Mucosa of rectum (tissue), 2 donors: ENCODE measurements around the gene NME4.
A peak's percentile ranks its signal among the peaks of the same experiment; 100 is the strongest.

Experiments used
- H3K27ac ChIP-seq, 2 donors: one replicate each; pipeline ENCODE4 v1.7.0; 2013; ENCODE audit warnings: inconsistent platforms in 2 of 2, low read depth in 2 of 2, low read length in 2 of 2
- H3K27me3 ChIP-seq, 2 donors: one replicate each; pipeline ENCODE4 v1.7.0; 2013; ENCODE audit warnings: low read length in 2 of 2; ENCODE audit not compliant: control insufficient read depth in 2 of 2, insufficient read depth in 2 of 2
- H3K36me3 ChIP-seq, 2 donors: one replicate each; pipeline ENCODE4 v1.7.0; 2013; ENCODE audit warnings: low read length in 2 of 2; ENCODE audit not compliant: control insufficient read depth in 2 of 2, insufficient read depth in 2 of 2
- H3K4me1 ChIP-seq, 2 donors: one replicate each; pipeline ENCODE4 v1.7.0; 2013; ENCODE audit warnings: low read length in 2 of 2, mild to moderate bottlenecking in 1 of 2; ENCODE audit not compliant: control insufficient read depth in 2 of 2, insufficient read depth in 2 of 2
- H3K4me3 ChIP-seq, 2 donors: one replicate each; pipeline ENCODE4 v1.7.0; 2013; ENCODE audit warnings: low read length in 2 of 2
- H3K9ac ChIP-seq, 2 donors: one replicate each; pipeline ENCODE4 v1.7.0; 2013; ENCODE audit warnings: low read length in 2 of 2, low read depth in 1 of 2, mild to moderate bottlenecking in 1 of 2
- H3K9me3 ChIP-seq, 2 donors: one replicate each; pipeline ENCODE4 v1.7.0; 2013; ENCODE audit warnings: low read length in 2 of 2; ENCODE audit not compliant: control insufficient read depth in 2 of 2
- donor health status: healthy.
- donor health status: Normal muscosa, but diverticular disease.

The NME4 gene

DNA sequence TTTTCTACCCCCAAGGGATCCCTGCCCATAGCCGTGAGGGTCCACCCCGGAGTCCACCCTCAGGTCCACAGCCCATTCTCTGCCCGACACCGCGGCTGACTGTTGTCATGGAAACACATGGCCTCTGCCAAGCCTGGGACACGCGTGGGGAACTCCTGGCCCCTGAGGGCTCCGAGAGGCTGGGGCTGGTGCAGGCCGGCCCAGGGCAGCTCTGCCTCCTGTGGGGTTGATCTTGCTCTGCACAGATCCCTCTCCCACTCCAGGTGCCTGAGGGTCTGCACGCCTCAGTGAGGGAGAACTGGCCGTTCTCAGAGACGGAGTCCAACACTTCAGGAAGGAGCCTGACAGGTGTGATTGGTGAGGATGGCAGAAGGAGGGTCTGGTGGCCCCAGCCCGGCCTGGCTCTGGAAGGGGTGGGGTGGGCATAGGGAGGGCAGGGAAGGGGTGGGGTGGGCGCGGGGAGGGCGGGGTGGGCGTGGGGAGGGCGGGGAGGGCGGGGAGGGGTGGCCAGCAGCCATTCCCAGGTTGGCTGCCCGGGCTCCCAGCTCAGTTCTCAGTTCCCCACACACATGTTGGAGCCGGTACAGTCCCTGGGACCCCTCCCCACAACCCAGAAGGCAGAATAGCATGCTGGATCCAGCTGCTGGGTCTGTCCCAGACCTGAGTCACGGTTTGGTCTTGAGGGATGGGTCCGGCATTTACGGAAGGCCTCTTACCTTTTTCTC lies 33.1 kb upstream of the NME4 start:
- Histone ChIP-seq H3K27me3 (peaks cover 4 to 10% of the 10 kb centered on the region in 2 donors), H3K9me3 (no peaks in the 10 kb centered on the region), H3K27ac (no peak overlapping the region), H3K36me3 (peaks cover 10 to 18% of the 10 kb centered on the region in 2 donors), H3K4me1 (peaks cover 0 to 5% of the 10 kb centered on the region in 2 donors), H3K9ac (no peak overlapping the region), H3K4me3 (no peak overlapping the region)

DNA sequence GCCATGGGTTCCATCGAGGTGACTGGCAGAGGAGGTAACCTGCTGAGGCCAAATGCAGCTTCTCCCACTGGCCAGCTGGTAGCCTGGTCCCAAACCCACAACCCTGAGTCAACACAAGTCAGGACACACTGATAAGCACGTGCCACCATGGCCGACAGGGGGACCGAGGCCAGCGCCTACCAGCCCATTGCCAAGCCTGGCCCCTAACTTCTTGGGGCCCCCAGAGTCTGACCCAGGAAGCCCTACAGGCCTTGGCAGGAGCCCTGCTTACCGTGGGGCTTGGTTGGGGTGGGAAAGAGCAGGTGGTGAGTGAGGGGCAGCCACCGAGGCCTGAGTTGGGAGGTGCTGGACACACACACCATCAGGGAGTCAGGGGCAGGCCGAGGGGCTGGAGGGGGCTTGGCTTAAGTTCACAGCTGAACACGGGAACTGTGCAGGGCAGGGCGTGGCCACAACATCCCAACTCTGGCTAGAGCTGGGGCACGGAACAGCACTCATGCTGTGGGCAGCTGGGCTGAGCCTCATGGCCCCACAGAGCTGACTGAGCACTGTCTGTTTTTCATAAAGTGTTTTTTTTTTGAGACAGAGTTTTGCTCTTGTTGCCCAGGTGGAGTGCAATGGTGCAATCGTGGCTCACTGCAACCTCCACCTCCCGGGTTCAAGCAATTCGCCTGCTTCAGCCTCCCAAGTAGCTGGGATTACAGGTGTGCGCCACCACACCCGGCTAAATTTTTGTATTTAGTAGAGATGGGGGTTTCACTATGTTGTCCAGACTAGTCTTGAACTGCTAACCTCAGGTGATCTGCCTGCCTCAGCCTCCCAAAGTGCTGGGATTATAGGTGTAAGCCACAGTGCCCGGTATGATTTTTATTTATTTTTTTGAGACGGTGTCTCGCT lies 32.2 kb upstream of the NME4 start:
- Histone ChIP-seq H3K4me1 (peaks cover 3 to 5% of the 10 kb centered on the region in 2 donors), H3K4me3 (no peak overlapping the region), H3K9me3 (no peaks in the 10 kb centered on the region), H3K36me3 (peaks cover 10 to 19% of the 10 kb centered on the region in 2 donors), H3K27me3 (peaks cover 4 to 10% of the 10 kb centered on the region in 2 donors), H3K27ac (no peak overlapping the region), H3K9ac (no peak overlapping the region)

GRCh38 chr16:366476-366875 lies 30.5 kb upstream of the NME4 start:
- H3K4me1 ChIP-seq: peaks cover 5 to 12% of the 10 kb centered on the region in 2 donors
- peaks cover 4 to 10% of the 10 kb centered on the region in 2 donors for H3K27me3 ChIP-seq
- no peak overlapping the region for H3K27ac ChIP-seq
- H3K36me3 ChIP-seq: peaks cover 10 to 19% of the 10 kb centered on the region in 2 donors
- H3K9ac ChIP-seq: no peak overlapping the region
- no peak overlapping the region for H3K4me3 ChIP-seq
- H3K9me3 ChIP-seq: no peaks in the 10 kb centered on the region

- Histone ChIP-seq H3K4me1 (peaks cover 5 to 8% of the 10 kb centered on the region in 2 donors), H3K27me3 (peaks cover 4 to 10% of the 10 kb centered on the region in 2 donors), H3K36me3 (peaks cover 13 to 26% of the 10 kb centered on the region in 2 donors), H3K4me3 (no peak overlapping the region), H3K27ac (no peak overlapping the region), H3K9ac (no peak overlapping the region), H3K9me3 (no peaks in the 10 kb centered on the region)
Observed at GRCh38 chr16:367333-367903, 29.6 kb upstream of the NME4 start.

- no peak overlapping the region for H3K27ac ChIP-seq
Observed at GRCh38 chr16:368388-369158, 28.4 kb upstream of the NME4 start.

GRCh38 chr16:369275-369865 lies 27.6 kb upstream of the NME4 start:
- Histone ChIP-seq H3K36me3 (peaks cover 30 to 38% of the 10 kb centered on the region in 2 donors), H3K27me3 (peaks cover under 1 to 2% of the 10 kb centered on the region in 2 donors), H3K4me1 (peaks cover 5 to 6% of the 10 kb centered on the region in 2 donors), H3K27ac (no peak overlapping the region), H3K9ac (no peak overlapping the region), H3K9me3 (no peaks in the 10 kb centered on the region), H3K4me3 (no peak overlapping the region)

More at GRCh38 chr16:368388-369158, 28.4 kb upstream of the NME4 start:
- peaks cover 22 to 31% of the 10 kb centered on the region in 2 donors for H3K36me3 ChIP-seq
- no peaks in the 10 kb centered on the region for H3K9me3 ChIP-seq
- H3K27me3 ChIP-seq: peaks cover 4% of the 10 kb centered on the region in 2 donors
- no peak overlapping the region for H3K4me3 ChIP-seq
- H3K9ac ChIP-seq: no peak overlapping the region
- peaks cover 5 to 8% of the 10 kb centered on the region in 2 donors for H3K4me1 ChIP-seq

DNA sequence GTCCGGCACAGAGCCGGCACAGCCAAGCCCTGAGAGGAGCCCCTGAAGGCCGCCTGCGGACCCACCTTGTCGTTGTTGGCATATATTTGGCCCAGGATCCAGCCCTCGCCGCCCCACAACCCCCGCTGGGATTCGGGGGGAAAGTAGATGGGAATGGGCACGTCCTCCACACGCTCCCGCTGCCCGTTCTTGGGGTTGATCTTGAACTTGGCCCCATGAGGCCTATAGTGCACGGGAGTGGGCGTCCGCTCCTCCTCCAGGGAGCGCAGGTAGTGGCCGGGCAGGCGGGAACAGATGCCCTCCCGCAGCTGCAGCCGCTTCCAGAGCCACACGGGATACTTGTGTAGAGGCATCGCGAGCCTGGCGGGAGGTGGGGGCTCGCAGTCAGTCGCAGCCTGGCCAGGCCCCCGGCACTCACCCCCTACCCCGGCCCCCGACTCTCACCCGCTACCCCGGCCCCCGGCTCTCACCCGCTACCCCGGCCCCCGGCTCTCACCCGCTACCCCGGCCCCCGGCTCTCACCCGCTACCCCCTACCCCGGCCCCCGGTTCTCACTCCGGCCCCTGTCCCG lies 27.0 kb upstream of the NME4 start:
- Histone ChIP-seq H3K4me3 (peak overlapping the region in 1 of 2 donors; percentile 41), H3K27ac (no peak overlapping the region), H3K4me1 (peaks cover 5 to 6% of the 10 kb centered on the region in 2 donors), H3K9ac (no peak overlapping the region), H3K36me3 (peaks cover 36 to 43% of the 10 kb centered on the region in 2 donors), H3K27me3 (no peaks in the 10 kb centered on the region), H3K9me3 (no peaks in the 10 kb centered on the region)

GRCh38 chr16:370443-370842 lies 26.6 kb upstream of the NME4 start, which contains the start of gene MRPL28:
MRPL28 (minus strand) TSS chr16:370538; CDS start chr16:370218, 320 bp downstream.
- Histone ChIP-seq H3K36me3 (peaks cover 40 to 44% of the 10 kb centered on the region in 2 donors), H3K9ac (peak within 1 kb of the TSS; percentile 5 to 40), H3K4me3 (peak within 1 kb of the TSS; percentile 27 to 41), H3K27me3 (no peaks in the 10 kb centered on the region), H3K9me3 (no peaks in the 10 kb centered on the region), H3K4me1 (peaks cover 5 to 6% of the 10 kb centered on the region in 2 donors), H3K27ac (peak within 1 kb of the TSS; percentile 29 to 51)
